Neutrophil (primary cell): ENCODE data around the gene TMEM169.

Experiments used
- H3K27ac ChIP-seq: fragments of 200-600 bp; sonication (generic); 2 replicates; pipeline ENCODE4 v1.5.1; 2016; ENCODE audit warnings: mild to moderate bottlenecking, moderate library complexity
- H3K27me3 ChIP-seq: fragments of 200-600 bp; sonication (generic); 2 replicates; pipeline ENCODE4 v1.6.0; 2016; ENCODE audit warnings: mild to moderate bottlenecking
- H3K36me3 ChIP-seq: fragments of 200-600 bp; sonication (generic); 2 replicates; pipeline ENCODE4 v1.5.1; 2017
- H3K4me1 ChIP-seq, 2 experiments: fragments of 200-600 bp in 1 of 2; sonication (generic) in 1 of 2; 1 replicate in 1 of 2; 2 replicates in 1 of 2; pipeline versions ENCODE4 v1.5.1 to v1.6.1; 2013 to 2016; ENCODE audit warnings: low read depth in 1 of 2, low read length in 1 of 2, mild to moderate bottlenecking in 1 of 2, moderate library complexity in 1 of 2; ENCODE audit not compliant: control insufficient read depth in 1 of 2, insufficient read depth in 1 of 2
- H3K4me3 ChIP-seq, 2 experiments: fragments of 200-600 bp in 1 of 2; sonication (generic) in 1 of 2; 1 replicate in 1 of 2; 2 replicates in 1 of 2; pipeline ENCODE4 v1.5.1; 2013 to 2016; ENCODE audit warnings: low read depth in 1 of 2, low read length in 1 of 2, mild to moderate bottlenecking in 1 of 2, moderate library complexity in 1 of 2
- H3K9me3 ChIP-seq: fragments of 200-600 bp; sonication (generic); 2 replicates; pipeline ENCODE4 v1.5.1; 2016
- TF ChIP-seq, protein P1 (sequence below): fragments of 200-600 bp; sonication (generic); IDR thresholded peaks from 2 replicates; pipeline ENCODE4 v1.5.1; 2016; ENCODE audit warnings: antibody characterized with exemption

Gene TMEM169

DNA sequence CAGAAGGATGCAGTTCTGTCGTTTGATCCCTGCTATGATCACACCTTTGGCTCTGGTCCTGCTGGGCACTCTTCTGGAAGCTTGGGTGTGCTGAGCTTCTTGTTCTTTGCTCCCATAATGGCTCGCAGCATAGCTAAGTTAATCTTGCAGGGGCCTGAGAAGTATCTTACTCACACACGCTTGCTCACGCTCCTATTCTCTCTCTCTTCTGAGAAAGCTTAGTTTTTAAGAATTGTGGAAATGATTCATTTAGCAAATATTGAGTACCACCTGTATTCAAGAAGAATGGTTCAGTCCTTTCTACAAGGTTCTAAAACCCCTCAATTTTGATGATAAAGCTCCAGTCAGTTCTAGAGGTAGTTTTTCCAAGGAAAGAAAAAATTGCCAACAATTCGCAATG is 68.0 kb downstream of the TMEM169 start:
- Histone ChIP-seq H3K9me3 (no peaks in the 10 kb centered on the region), H3K4me1 (no peaks in the 10 kb centered on the region), H3K4me3 (no peak overlapping the region), H3K27me3 (no peaks in the 10 kb centered on the region), H3K36me3 (peaks cover 95% of the 10 kb centered on the region), H3K27ac (no peak overlapping the region)
- TF ChIP-seq, protein P1, sequence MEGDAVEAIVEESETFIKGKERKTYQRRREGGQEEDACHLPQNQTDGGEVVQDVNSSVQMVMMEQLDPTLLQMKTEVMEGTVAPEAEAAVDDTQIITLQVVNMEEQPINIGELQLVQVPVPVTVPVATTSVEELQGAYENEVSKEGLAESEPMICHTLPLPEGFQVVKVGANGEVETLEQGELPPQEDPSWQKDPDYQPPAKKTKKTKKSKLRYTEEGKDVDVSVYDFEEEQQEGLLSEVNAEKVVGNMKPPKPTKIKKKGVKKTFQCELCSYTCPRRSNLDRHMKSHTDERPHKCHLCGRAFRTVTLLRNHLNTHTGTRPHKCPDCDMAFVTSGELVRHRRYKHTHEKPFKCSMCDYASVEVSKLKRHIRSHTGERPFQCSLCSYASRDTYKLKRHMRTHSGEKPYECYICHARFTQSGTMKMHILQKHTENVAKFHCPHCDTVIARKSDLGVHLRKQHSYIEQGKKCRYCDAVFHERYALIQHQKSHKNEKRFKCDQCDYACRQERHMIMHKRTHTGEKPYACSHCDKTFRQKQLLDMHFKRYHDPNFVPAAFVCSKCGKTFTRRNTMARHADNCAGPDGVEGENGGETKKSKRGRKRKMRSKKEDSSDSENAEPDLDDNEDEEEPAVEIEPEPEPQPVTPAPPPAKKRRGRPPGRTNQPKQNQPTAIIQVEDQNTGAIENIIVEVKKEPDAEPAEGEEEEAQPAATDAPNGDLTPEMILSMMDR: no peak

DNA sequence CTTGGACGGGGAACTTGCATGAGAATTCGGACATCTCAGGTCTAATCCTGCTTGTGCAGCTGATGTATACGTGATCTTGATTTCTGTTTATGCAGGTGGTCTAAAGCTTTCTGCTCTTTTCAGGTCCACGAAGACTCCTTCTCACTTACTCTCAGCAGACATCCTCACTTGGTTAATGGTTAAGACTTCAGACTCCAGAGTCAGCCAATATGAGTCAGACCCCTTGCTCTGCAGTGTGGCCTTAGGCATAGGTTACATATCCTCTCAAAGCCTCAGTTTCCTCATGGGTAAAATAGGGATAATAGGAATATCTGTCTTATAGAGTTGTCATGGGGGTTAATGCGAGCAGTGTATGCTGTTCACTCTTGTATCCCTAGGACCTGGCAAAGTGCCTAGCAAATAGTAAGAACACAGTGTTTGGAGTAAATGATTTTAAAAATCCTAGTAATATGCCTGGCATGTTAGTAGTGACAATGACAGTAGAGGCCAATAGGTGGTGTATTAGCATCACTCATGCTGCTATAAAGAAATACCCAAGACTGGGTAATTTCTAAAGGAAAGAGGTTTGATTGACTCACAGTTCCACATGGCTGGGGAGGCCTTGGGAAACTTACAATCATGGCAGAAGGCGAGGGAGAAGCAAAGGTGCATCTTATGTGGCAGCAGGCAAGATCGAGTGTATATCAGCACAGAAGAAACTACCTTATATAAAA is 69.8 kb downstream of the TMEM169 start:
- no peaks in the 10 kb centered on the region for H3K9me3 ChIP-seq
- H3K27me3 ChIP-seq: no peaks in the 10 kb centered on the region
- H3K36me3 ChIP-seq: peaks cover 92% of the 10 kb centered on the region
- no peak overlapping the region for H3K4me3 ChIP-seq
- H3K4me1 ChIP-seq: no peaks in the 10 kb centered on the region
- no peak overlapping the region for H3K27ac ChIP-seq
- TF ChIP-seq, protein P1: no peak
